GM19043 (cell line): ENCODE measurements around the gene CUEDC1.
"Not testable (repeated sequence)": the region's sequence is repeated elsewhere in the genome, so short reads cannot be mapped to it uniquely, and the experiment has no call there.

Experiments
- ATAC-seq: cut with Tn5 transposase; IDR thresholded peaks from one replicate; pipeline ENCODE4 v1.9.1; 2021; ENCODE audit warnings: low read depth; ENCODE audit not compliant: unreplicated experiment

Gene CUEDC1

GRCh38 chr17:57958391-57958790 is 3.2 kb upstream of the CUEDC1 start:
- ATAC-seq = not testable (repeated sequence)

- ATAC-seq = no peak
Observed at GRCh38 chr17:57957886-57958285, 2.7 kb upstream of the CUEDC1 start.

- no peak for ATAC-seq
Observed at GRCh38 chr17:57957120-57957850, 2.1 kb upstream of the CUEDC1 start.

- ATAC-seq = no peak
Observed at GRCh38 chr17:57956291-57957119, 1.3 kb upstream of the CUEDC1 start.

GRCh38 chr17:57954397-57955182 is 622 bp downstream of the CUEDC1 start:
- no peak for ATAC-seq

- ATAC-seq = no peak
Observed at GRCh38 chr17:57953705-57954396, 1.4 kb downstream of the CUEDC1 start.

- no peak for ATAC-seq
Observed at GRCh38 chr17:57953219-57953618, 2.0 kb downstream of the CUEDC1 start.

GRCh38 chr17:57949649-57950048 is 5.6 kb downstream of the CUEDC1 start:
- no peak for ATAC-seq

GRCh38 chr17:57948555-57949420 is 6.4 kb downstream of the CUEDC1 start:
- no peak for ATAC-seq

GRCh38 chr17:57948169-57948554 is 7.0 kb downstream of the CUEDC1 start:
- ATAC-seq = no peak

GRCh38 chr17:57947369-57947768 is 7.8 kb downstream of the CUEDC1 start:
- no peak for ATAC-seq

- peak; percentile 82 for ATAC-seq
Observed at GRCh38 chr17:57946798-57947358, 8.3 kb downstream of the CUEDC1 start.

- no peak for ATAC-seq
Observed at GRCh38 chr17:57945996-57946797, 9.0 kb downstream of the CUEDC1 start.

- no peak for ATAC-seq
Observed at GRCh38 chr17:57944908-57945307, 10.3 kb downstream of the CUEDC1 start.

- no peak for ATAC-seq
Observed at GRCh38 chr17:57943645-57944044, 11.6 kb downstream of the CUEDC1 start.

- no peak for ATAC-seq
Observed at GRCh38 chr17:57943140-57943539, 12.1 kb downstream of the CUEDC1 start.

- ATAC-seq = no peak
Observed at GRCh38 chr17:57941384-57942370, 13.5 kb downstream of the CUEDC1 start.
